ENCODE results near the gene NLRP9.

GRCh38 chr19:55699221-55699620 lies 39.0 kb downstream of the NLRP9 start:
- TF ChIP-seq FOXA3 (CRISPR knock-in tag; IDR thresholded peaks at IDR 0.05) = no peak
- TF ChIP-seq RARG (CRISPR knock-in tag; IDR thresholded peaks at IDR 0.05; ENCODE audit: low read depth) = no peak
- TF ChIP-seq JUND (CRISPR knock-in tag; IDR thresholded peaks at IDR 0.05) = no peak
- no peak for TF ChIP-seq ZNF24 (IDR thresholded peaks at IDR 0.05)
- TF ChIP-seq, protein P1, sequence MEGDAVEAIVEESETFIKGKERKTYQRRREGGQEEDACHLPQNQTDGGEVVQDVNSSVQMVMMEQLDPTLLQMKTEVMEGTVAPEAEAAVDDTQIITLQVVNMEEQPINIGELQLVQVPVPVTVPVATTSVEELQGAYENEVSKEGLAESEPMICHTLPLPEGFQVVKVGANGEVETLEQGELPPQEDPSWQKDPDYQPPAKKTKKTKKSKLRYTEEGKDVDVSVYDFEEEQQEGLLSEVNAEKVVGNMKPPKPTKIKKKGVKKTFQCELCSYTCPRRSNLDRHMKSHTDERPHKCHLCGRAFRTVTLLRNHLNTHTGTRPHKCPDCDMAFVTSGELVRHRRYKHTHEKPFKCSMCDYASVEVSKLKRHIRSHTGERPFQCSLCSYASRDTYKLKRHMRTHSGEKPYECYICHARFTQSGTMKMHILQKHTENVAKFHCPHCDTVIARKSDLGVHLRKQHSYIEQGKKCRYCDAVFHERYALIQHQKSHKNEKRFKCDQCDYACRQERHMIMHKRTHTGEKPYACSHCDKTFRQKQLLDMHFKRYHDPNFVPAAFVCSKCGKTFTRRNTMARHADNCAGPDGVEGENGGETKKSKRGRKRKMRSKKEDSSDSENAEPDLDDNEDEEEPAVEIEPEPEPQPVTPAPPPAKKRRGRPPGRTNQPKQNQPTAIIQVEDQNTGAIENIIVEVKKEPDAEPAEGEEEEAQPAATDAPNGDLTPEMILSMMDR (CRISPR knock-in tag; IDR thresholded peaks at IDR 0.05) = no peak
- no peak for TF ChIP-seq GABPB1 (CRISPR knock-in tag; IDR thresholded peaks at IDR 0.05)
- no peak for TF ChIP-seq ZNF101 (CRISPR knock-in tag; IDR thresholded peaks at IDR 0.05; ENCODE audit: borderline replicate concordance, low read depth)
- TF ChIP-seq EP300 (IDR thresholded peaks at IDR 0.05; ENCODE audit: low read depth in 2 of 2, low read length in 2 of 2) = no peak
- no peak for TF ChIP-seq EP300 (CRISPR knock-in tag; IDR thresholded peaks at IDR 0.05; ENCODE audit: borderline replicate concordance)
- TF ChIP-seq BHLHE40 (IDR thresholded peaks at IDR 0.05; ENCODE audit: low read length) = no peak
- no peak for TF ChIP-seq TBL1XR1 (IDR thresholded peaks at IDR 0.05; ENCODE audit: borderline replicate concordance, low read length, partially characterized antibody)
- TF ChIP-seq, protein P2, sequence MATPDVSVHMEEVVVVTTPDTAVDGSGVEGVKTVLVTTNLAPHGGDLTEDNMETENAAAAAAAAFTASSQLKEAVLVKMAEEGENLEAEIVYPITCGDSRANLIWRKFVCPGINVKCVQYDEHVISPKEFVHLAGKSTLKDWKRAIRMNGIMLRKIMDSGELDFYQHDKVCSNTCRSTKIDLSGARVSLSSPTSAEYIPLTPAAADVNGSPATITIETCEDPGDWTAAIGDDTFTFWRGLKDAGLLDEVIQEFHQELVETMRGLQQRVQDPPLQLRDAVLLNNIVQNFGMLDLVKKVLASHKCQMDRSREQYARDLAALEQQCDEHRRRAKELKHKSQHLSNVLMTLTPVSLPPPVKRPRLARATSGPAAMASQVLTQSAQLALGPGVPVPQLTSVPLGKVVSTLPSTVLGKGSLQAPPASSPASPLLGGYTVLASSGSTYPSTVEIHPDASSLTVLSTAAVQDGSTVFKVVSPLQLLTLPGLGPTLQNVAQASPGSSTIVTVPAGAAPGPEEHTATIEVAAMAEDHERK (CRISPR knock-in tag; IDR thresholded peaks at IDR 0.05; ENCODE audit: low read depth) = no peak
- TF ChIP-seq ZFX (CRISPR knock-in tag; IDR thresholded peaks at IDR 0.05; ENCODE audit: low read depth) = no peak
- TF ChIP-seq, protein P3, sequence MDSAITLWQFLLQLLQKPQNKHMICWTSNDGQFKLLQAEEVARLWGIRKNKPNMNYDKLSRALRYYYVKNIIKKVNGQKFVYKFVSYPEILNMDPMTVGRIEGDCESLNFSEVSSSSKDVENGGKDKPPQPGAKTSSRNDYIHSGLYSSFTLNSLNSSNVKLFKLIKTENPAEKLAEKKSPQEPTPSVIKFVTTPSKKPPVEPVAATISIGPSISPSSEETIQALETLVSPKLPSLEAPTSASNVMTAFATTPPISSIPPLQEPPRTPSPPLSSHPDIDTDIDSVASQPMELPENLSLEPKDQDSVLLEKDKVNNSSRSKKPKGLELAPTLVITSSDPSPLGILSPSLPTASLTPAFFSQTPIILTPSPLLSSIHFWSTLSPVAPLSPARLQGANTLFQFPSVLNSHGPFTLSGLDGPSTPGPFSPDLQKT (CRISPR knock-in tag; IDR thresholded peaks at IDR 0.05; ENCODE audit: borderline replicate concordance) = no peak
- TF ChIP-seq ZBTB40 (IDR thresholded peaks at IDR 0.05) = no peak
- no peak for TF ChIP-seq ZBTB40 (CRISPR knock-in tag; IDR thresholded peaks at IDR 0.05)
